DMS153 treated with DMSO at 0.1 percent for 48 hours (cell line): ENCODE measurements around the gene PTPRN2.

ENCODE experiments used
- DNase-seq: peaks from one replicate; lab custom pipeline; 2025; ENCODE audit not compliant: unreplicated experiment; lab: John Stamatoyannopoulos, UW

Gene PTPRN2

DNA sequence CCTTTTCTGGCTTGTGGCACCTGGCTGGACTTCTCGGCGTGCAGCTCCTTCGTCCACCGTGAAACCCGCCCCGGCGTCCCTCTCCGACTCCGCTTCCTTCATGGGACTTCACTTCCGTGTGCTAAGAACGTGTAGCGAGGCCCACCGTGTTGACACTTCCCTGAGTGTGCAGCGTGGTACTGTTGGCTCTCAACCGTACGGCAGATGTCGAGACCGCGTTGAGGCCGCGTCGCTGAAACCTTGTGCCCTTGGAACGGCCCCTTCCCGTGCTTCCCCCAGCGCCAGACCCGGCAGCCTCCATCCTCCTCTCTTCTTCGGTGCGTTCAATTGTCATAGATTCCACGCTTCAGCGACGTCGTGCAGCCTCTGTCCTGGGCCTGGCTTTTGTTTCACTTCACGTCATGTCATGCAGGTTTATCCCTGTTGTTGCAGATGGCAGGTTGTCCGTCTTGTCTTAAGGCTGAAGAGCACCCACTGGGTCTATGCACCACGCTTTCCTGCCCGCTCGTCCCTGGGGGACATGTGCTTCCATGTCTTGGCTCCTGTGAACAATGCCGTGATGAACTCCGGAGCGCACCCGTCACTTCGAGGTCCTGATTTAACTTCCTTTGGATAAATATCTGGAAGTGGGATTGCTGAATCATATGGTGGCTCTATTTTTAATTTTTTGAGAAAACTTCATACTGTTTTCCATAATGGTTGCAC is 785.5 kb downstream of the PTPRN2 start:
- DNase-seq, result no peak

DNA sequence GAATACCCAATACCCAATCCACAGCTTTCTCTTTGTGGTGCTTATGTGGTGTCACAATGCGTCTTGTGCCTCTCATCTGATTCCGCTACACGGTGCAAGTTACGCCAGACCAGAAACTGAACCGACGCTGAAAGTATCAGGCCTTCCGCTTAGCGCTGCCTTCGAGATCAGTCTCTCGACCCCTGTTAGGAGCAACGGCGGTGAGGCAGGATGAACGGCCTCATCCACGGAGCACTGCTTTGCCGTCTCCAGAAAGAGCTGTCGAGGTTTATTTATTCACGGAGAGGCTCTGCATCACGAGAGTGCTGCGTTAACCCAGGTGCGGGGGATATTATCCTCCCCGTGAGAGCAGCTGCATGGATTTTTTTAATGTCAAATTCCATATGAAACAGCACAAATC is 786.5 kb downstream of the PTPRN2 start:
- DNase-seq, result no peak

DNA sequence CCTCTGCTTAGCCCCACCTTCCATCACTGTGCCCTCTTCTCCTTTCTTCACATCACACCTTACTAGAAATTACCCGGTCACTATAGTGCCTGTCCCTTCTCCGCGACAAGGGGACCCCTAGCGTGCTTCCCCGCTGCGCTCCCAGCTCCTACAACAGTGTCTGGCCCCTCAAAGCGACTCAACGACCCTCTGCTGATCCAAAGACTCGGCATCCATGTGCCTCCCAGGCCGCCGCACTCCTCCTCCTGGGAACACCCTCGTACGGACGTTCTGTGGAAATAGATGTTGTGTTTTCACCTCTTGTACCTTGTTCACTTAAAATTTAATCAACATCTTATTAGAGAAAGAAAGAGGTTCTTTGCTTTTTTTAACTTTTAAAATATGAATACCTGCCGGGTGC is 787.3 kb downstream of the PTPRN2 start:
- DNase-seq, result no peak

GRCh38 chr7:157799076-157799685 is 788.4 kb downstream of the PTPRN2 start:
- no peak for DNase-seq

DNA sequence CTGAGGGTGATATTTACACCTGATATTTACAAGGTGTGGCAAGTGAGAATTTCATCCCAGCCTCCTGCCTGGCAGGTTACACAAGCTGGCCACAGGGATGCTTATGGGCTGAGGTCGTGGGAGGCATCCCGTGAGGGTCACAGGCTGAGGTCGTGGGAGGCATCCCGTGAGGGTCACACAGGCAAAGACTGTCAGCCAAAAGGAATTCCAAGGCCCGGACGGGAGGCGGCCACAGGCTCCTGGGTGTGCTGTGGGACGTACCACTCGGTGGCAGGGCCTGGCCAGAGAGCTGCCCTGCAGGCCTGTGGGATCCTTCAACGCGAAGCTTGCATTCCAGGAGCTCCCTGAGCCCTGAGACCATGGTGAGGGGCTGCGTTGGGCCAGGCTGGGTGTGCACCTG is 790.3 kb downstream of the PTPRN2 start:
- no peak for DNase-seq

GRCh38 chr7:157796846-157797245 is 790.8 kb downstream of the PTPRN2 start:
- no peak for DNase-seq

DNA sequence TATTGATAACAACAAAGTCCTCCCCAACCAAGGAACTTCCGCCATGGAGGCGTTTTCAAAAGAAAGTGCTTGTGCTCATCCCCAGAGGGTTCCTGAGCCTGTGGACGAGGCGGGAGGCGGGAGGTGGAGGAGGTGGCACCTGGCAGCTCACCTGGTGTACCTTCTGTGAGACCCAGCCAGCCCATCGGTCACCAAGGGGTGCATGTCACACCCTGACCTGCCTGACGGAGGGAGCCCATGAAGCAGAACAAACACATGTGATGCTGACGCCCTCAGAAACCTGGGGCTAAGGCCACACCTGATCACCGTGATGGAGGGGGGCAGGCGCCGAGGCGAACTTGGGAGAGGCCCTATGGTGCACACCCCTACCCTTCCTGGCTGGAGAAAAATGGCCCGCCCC is 792.0 kb downstream of the PTPRN2 start:
- peak; percentile 70 for DNase-seq

- DNase-seq, result peak; percentile 70
These were observed 792.4 kb downstream of the PTPRN2 start for GRCh38 chr7:157795199-157795598.

DNA sequence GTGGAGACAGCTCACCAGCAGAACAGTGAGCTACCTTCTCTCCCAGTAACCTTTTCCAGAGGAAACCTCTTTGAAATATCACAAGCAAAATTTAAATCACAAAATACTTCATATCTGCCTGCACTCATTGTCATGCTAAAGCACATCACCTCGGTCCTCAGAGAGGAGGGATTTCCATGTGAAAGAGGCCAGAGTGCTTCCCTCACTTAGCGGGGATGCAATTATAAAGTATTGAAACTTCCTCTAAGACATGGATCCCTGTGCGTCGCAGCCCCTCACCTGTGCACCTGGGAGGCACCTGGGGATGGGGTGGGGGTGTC is 792.9 kb downstream of the PTPRN2 start:
- no peak for DNase-seq

DNA sequence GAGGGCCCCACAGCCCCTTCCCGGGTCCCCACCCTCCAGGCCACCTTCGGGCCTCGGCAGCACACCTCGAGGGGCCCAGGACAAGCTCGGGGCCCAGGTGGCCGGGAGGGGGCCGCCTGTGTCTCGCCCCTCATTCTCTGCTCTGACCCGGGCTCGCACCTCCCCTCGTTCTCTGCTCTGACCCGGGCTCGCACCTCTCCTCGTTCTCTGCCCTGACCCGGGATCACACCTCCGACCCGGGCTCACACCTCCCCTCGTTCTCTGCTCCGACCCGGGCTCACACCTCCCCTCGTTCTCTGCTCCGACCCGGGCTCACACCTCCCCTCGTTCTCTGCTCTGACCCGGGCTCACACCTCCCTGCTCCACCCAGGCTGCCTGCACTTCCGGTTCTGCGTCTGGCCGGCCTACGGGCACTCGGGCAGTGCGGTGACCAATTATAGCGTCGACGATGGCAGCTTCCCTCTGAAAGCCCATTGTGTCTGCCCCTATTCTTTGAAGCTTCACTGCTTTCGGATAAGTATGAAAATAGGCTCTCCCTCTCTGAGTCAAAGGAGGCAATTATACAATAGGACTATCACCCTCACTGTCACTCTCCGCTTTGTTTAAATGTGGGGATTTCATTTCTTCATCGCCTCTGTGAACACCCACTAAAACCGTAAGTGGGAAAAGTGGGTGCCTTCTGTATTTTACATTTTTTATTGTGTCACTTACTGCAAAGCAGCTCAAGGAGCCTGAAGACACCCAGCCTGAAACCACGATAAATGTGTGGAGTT is 793.5 kb downstream of the PTPRN2 start:
- DNase-seq, result no peak

DNA sequence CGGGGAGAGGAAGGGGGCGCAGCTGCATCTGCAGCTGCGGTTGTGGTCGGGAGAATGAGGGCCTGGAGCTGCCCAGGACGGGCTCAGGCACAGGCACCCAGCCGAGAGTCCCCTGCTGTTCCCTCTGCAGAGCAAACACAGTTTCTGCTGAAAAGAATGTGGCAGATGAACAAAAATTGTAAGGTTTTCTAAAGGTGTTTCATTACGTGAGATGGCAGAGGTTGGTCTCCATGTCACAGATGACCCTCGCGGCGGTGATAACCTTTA is 794.6 kb downstream of the PTPRN2 start:
- no peak for DNase-seq

DNA sequence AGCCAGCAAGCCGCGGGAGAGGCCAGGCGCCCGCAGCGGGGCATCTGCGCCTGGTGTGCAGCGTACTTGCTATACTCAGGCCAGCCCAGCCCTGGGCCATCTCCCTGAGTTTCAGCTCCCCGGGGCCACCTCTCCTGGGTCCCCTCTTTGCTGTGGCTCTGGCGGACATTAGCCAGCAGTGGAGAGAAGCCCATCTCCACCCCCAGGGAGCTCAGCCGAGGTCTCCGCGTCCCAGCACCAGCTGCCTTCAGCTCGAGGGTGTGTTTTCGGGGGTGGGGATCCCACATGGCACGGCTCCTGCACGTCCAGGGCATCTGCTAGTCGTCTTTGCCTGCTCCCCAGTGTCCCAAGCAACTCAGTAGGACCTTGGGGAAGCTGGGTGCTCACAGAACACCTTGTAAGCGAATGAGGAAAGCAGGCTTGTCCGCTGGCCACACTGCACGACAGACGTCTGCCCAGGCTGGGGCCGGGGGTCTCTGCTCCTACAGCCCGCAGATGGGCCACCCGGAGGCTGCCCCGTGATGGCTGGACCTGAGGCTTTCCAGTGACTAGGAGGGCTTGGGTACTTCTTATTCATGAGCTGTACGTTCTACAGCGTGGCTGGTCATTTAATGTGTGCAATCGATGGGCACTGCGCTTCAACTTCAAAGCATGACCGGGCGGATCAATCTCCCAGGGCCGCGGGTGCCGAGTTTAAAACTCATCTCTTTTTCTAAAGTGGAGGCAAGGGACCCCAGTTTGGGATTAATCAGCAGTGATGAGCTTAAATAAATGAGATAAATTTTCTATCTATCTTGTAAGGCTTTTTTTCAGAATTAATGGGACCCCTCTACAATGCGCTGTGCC is 795.2 kb downstream of the PTPRN2 start:
- DNase-seq, result no peak

GRCh38 chr7:157791666-157792065 is 796.0 kb downstream of the PTPRN2 start:
- DNase-seq, result no peak

- DNase-seq, result no peak
These were observed 796.4 kb downstream of the PTPRN2 start for GRCh38 chr7:157791261-157791660.

- DNase-seq, result no peak
These were observed 797.7 kb downstream of the PTPRN2 start for GRCh38 chr7:157789942-157790341.

DNA sequence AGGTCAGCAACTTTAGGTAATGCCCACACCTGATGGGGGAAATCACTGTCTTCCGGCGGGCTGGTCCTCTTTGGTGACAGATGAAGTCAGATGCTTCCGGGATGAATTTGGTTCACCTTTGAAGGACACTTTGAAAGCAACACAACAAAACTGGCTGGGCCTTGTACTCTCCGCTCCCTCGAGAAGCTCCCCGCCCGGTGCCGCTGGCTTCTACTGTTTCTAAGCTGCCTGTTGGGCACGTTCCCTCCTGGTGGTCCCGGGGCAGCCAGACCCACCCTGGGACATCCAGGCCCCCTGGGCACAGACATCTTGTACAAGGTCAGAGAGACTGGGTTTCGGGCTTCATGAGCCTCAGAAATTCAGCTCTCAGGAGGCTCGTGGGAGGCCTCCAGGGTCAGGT is 798.5 kb downstream of the PTPRN2 start:
- no peak for DNase-seq

DNA sequence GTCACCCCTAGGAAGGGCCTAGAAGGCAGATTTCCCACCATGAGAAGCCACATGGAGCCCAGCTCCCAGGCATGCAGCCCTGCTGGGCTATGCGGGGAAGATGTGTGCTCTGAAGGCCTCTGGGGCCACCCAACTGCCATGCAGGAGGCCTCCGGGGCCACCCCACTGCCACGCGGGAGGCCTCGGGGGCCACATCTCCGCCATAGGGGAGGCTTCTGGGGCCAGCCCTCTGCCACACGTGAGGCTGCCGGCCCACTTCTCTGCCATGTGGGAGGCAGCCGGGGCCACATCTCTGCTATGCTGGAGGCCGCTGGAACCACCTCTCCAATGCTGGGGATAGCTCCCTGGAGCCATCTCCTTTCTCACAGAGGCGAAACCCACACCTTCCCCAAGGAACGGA is 799.0 kb downstream of the PTPRN2 start:
- DNase-seq, result no peak

GRCh38 chr7:157787275-157787701 is 800.3 kb downstream of the PTPRN2 start:
- DNase-seq, result no peak

GRCh38 chr7:157786375-157787274 is 801.0 kb downstream of the PTPRN2 start:
- no peak for DNase-seq

DNA sequence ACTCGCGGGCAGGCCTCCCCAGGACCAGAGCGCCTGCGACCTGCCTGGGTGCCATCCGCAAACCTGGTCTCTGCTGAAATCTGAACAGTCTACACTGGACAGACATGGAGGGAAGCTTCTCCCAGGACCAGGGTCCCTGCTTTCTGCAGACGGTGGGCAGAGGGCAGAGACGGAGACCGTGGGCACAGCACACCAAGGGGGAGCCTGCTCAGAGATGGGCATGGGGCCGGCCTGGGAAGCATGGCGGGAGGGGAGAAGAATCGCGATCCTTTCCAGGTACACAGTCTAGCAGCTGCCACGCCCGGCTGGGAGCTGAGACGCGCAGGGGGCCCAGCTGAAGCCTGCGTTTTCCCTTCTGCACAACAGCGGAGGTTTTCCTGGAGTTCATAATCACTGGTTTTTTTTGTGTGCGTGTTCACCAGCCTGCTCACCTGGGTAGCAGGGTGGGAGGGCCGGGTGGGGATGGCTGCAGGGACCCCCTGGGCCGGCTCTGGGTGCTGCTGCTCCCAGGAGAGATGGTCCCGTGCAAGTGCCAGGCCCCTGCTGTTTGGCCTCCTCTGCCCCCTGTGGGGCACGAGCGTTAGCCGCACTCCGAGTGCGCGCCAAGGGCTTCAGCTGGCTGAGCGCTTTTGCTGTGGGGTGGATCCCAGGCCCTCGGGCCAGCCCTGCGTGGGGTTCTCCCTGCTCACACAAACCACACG is 802.0 kb downstream of the PTPRN2 start:
- DNase-seq, result no peak
